Brain microvascular endothelial cell (primary cell): ENCODE results near the gene BCL11B.

ENCODE experiments used
- DNase-seq: peaks from one replicate; pipeline ENCODE4 v3.0.0-alpha.2; 2020
- H3K27ac ChIP-seq: fragments of 250-450 bp; sonication (Bioruptor Pico); 2 replicates; pipeline ENCODE4 v1.5.1; 2020; ENCODE audit warnings: mild to moderate bottlenecking, moderate library complexity
- H3K27me3 ChIP-seq: fragments of 250-450 bp; sonication (Bioruptor Pico); replicated peaks from 2 replicates; pipeline ENCODE4 v1.5.1; 2020; ENCODE audit warnings: mild to moderate bottlenecking
- H3K36me3 ChIP-seq: fragments of 250-450 bp; sonication (Bioruptor Pico); replicated peaks from 2 replicates; pipeline ENCODE4 v1.5.1; 2020; ENCODE audit warnings: mild to moderate bottlenecking
- H3K4me3 ChIP-seq: 2 replicates; pipeline ENCODE4 v1.5.1; 2011; ENCODE audit warnings: low read depth, mild to moderate bottlenecking, control low read depth, low read length, moderate library complexity
- CTCF ChIP-seq: IDR thresholded peaks from 2 replicates; pipeline ENCODE4 v1.5.1; 2011; ENCODE audit warnings: low read depth, mild to moderate bottlenecking, moderate library complexity, low read length, control low read depth, inconsistent platforms; ENCODE audit errors: missing control alignments
- in situ Hi-C: cut with HindIII; loops from 2 replicates; pipeline ENCODE4 v1.10.0; 2017; ENCODE audit warnings: low sequenced_read_pairs, low pct_ligation_motif_present

BCL11B gene

GRCh38 chr14:99272632-99272898 is 568 bp upstream of the BCL11B start:
- TF ChIP-seq CTCF: no peak
- H3K27me3 ChIP-seq: peaks cover 53% of the 10 kb centered on the region
- H3K27ac ChIP-seq: no peak overlapping the region
- no peaks in the 10 kb centered on the region for H3K36me3 ChIP-seq
- in situ Hi-C loops: no loop called here
- DNase-seq: no peak
- H3K4me3 ChIP-seq: peak overlapping the region; percentile 46

GRCh38 chr14:99271221-99271941 is 616 bp downstream of the BCL11B start:
- Histone ChIP-seq H3K4me3 (peak overlapping the region; percentile 46), H3K36me3 (no peaks in the 10 kb centered on the region), H3K27ac (no peak overlapping the region), H3K27me3 (peaks cover 52% of the 10 kb centered on the region)
- no peak for DNase-seq
- in situ Hi-C loops: no loop called here
- TF ChIP-seq CTCF: no peak

GRCh38 chr14:99270458-99271220 is 1.4 kb downstream of the BCL11B start:
- in situ Hi-C loops: no loop called here
- no peak overlapping the region for H3K27ac ChIP-seq
- no peak for TF ChIP-seq CTCF
- no peak for DNase-seq
- H3K27me3 ChIP-seq: peaks cover 52% of the 10 kb centered on the region
- peak overlapping the region; percentile 42 for H3K4me3 ChIP-seq
- no peaks in the 10 kb centered on the region for H3K36me3 ChIP-seq

- TF ChIP-seq CTCF: no peak
- Histone ChIP-seq H3K27me3 (peaks cover 47% of the 10 kb centered on the region), H3K27ac (no peak overlapping the region), H3K4me3 (no peak overlapping the region), H3K36me3 (no peaks in the 10 kb centered on the region)
- in situ Hi-C loops: no loop called here
- DNase-seq: no peak
Measured at GRCh38 chr14:99268810-99269707, 2.9 kb downstream of the BCL11B start.

GRCh38 chr14:99267837-99268781 is 3.9 kb downstream of the BCL11B start:
- Histone ChIP-seq H3K36me3 (no peaks in the 10 kb centered on the region), H3K27me3 (peaks cover 37% of the 10 kb centered on the region), H3K27ac (no peak overlapping the region), H3K4me3 (no peak overlapping the region)
- in situ Hi-C loops: no loop called here
- TF ChIP-seq CTCF: no peak
- no peak for DNase-seq
